Measurements from ENCODE around the gene KLHL26. TPM values are rescaled to one million over a fixed set of nuclear protein-coding genes. Genes with fewer than 3 reads are reported as not detected.

The KLHL26 gene
- total and polyA plus RNA-seq, 12 donors: 3.4 to 8.2 (median 6.3) TPM

DNA sequence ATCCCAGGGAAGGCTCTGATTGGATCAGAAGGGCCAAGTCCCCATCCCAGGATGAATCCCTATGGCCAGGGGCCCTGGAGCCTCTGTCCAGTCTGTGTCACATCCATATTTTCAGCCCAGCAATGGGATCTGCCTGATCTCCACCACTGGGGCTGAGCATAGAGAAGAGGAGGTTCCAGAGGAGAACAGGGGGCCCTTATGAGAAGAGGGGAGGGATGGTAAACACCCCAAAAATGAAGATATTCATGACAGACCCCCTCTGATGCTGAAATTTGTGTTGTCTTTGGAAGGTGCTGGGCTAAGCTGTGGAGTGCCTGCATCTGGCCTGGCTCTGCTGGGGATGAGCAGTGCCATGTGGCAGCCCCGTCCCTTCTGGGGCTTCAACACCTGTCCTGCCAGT is 14.5 kb downstream of the KLHL26 start:
- TF ChIP-seq CTCF (IDR thresholded peaks at IDR 0.05): no peak
- no peaks in the 10 kb centered on the region for H3K9me3 ChIP-seq
- H3K36me3 ChIP-seq: no peaks in the 10 kb centered on the region
- no peak for DNase-seq
- H3K27ac ChIP-seq: peak overlapping the region; percentile 70 to 97 (median 88)
- H3K4me3 ChIP-seq: peak overlapping the region in 1 of 10 donors; percentile 26
- no peak for ATAC-seq
- peaks cover 15 to 51% (median 36%) of the 10 kb centered on the region in 9 donors for H3K4me1 ChIP-seq
- no peaks in the 10 kb centered on the region for H3K27me3 ChIP-seq
- intact Hi-C loops (cut with DNase I): loop anchor here in 2 of 10 donors (2.0 to 10.0 kb wide), 2 partner anchors 32 to 206 kb away; partner anchors contain the start of gene CRTC1 (in 1 of the 2)
- WGBS, 2 donors: 88 to 100% methylated on average over 1 of the region's 1 CpG

GRCh38 chr19:18651733-18652132 is 14.9 kb downstream of the KLHL26 start:
- no peak overlapping the region for H3K4me3 ChIP-seq
- no peak for TF ChIP-seq CTCF (IDR thresholded peaks at IDR 0.05)
- H3K36me3 ChIP-seq: no peaks in the 10 kb centered on the region
- no peaks in the 10 kb centered on the region for H3K27me3 ChIP-seq
- DNase-seq: no peak
- no peaks in the 10 kb centered on the region for H3K9me3 ChIP-seq
- ATAC-seq: no peak
- 87 to 88% methylated on average over 6 of the region's 6 CpGs for WGBS, 2 donors
- peak overlapping the region in 6 of 10 donors; percentile 86 to 97 (median 92) for H3K27ac ChIP-seq
- intact Hi-C loops (cut with DNase I): loop anchor here in 2 of 10 donors (2.0 to 10.0 kb wide), 2 partner anchors 31 to 207 kb away; partner anchors contain the start of gene CRTC1 (in 1 of the 2)
- peaks cover 17 to 55% (median 39%) of the 10 kb centered on the region in 9 donors for H3K4me1 ChIP-seq

GRCh38 chr19:18653853-18654252 is 17.0 kb downstream of the KLHL26 start:
- 100% methylated on average over 1 of the region's 1 CpG for WGBS, 2 donors
- Histone ChIP-seq H3K27me3 (no peaks in the 10 kb centered on the region), H3K4me3 (no peak overlapping the region), H3K27ac (no peak overlapping the region), H3K36me3 (no peaks in the 10 kb centered on the region), H3K9me3 (no peaks in the 10 kb centered on the region), H3K4me1 (peaks cover 24 to 63% (median 49%) of the 10 kb centered on the region in 9 donors)
- DNase-seq (no peak), ATAC-seq (no peak)
- intact Hi-C loops (cut with DNase I): loop anchor here in 1 of 10 donors (10.0 kb wide), 1 partner anchor 209 kb away; no protein-coding TSS in a partner anchor
- no peak for TF ChIP-seq CTCF (IDR thresholded peaks at IDR 0.05)

GRCh38 chr19:18654469-18654868 is 17.6 kb downstream of the KLHL26 start:
- H3K9me3 ChIP-seq: no peaks in the 10 kb centered on the region
- no peaks in the 10 kb centered on the region for H3K36me3 ChIP-seq
- DNase-seq (no peak), ATAC-seq (no peak)
- 98% methylated on average over 7 of the region's 7 CpGs for WGBS, 2 donors
- intact Hi-C loops (cut with DNase I): loop anchor here in 1 of 10 donors (10.0 kb wide), 1 partner anchor 210 kb away; no protein-coding TSS in a partner anchor
- peaks cover 23 to 63% (median 49%) of the 10 kb centered on the region in 9 donors for H3K4me1 ChIP-seq
- no peaks in the 10 kb centered on the region for H3K27me3 ChIP-seq
- no peak overlapping the region for H3K4me3 ChIP-seq
- no peak overlapping the region for H3K27ac ChIP-seq
- no peak for TF ChIP-seq CTCF (IDR thresholded peaks at IDR 0.05)
